Neural progenitor cell (in vitro differentiated cells): ENCODE data around the gene TUT1. TPM values are rescaled to one million over a fixed set of nuclear protein-coding genes. Genes with fewer than 3 reads are reported as not detected.
A peak's percentile ranks its signal among the peaks of the same experiment; 100 is the strongest.

Source experiments
- DNase-seq: peaks from one replicate; pipeline ENCODE4 v3.0.0-alpha.2; 2016; ENCODE audit warnings: low spot score
- H2AFZ ChIP-seq: fragments of 200-600 bp; sonication (generic); replicated peaks from 2 replicates; pipeline ENCODE4 v1.6.1; 2016; ENCODE audit warnings: antibody characterized with exemption
- H3F3A ChIP-seq: fragments of 200-600 bp; sonication (generic); 2 replicates; pipeline ENCODE4 v1.6.1; 2016; ENCODE audit warnings: antibody characterized with exemption, low read depth
- H3K27ac ChIP-seq: fragments of 200-600 bp; sonication (generic); 2 replicates; pipeline ENCODE4 v1.5.1; 2016; ENCODE audit warnings: mild to moderate bottlenecking
- H3K27me3 ChIP-seq: fragments of 200-600 bp; sonication (generic); 2 replicates; pipeline ENCODE4 v1.6.1; 2016; ENCODE audit warnings: mild to moderate bottlenecking, moderate library complexity
- H3K36me3 ChIP-seq: fragments of 200-600 bp; sonication (generic); 2 replicates; pipeline ENCODE4 v1.5.1; 2016
- H3K4me1 ChIP-seq: fragments of 200-600 bp; sonication (generic); 2 replicates; pipeline ENCODE4 v1.6.1; 2016; ENCODE audit warnings: mixed run types
- H3K4me2 ChIP-seq: fragments of 200-600 bp; sonication (generic); 2 replicates; pipeline ENCODE4 v1.6.1; 2016
- H3K4me3 ChIP-seq: fragments of 200-600 bp; sonication (generic); 2 replicates; pipeline ENCODE4 v1.5.1; 2016
- H3K79me2 ChIP-seq: fragments of 200-600 bp; sonication (generic); 2 replicates; pipeline ENCODE4 v1.6.1; 2016; ENCODE audit warnings: low read depth
- H3K9ac ChIP-seq: fragments of 200-600 bp; sonication (generic); 2 replicates; pipeline ENCODE4 v1.6.1; 2016
- H3K9me3 ChIP-seq: fragments of 200-600 bp; sonication (generic); 2 replicates; pipeline ENCODE4 v1.5.1; 2016; ENCODE audit warnings: low read depth
- H4K20me1 ChIP-seq: fragments of 200-600 bp; sonication (generic); 2 replicates; pipeline ENCODE4 v1.6.1; 2016; ENCODE audit warnings: low read depth
- H3K27ac Mint-ChIP-seq: 3 replicates; pipeline ENCODE4 v1.8.0; 2021; ENCODE audit warnings: mixed read lengths
- H3K27me3 Mint-ChIP-seq: 2 replicates; pipeline ENCODE4 v1.8.0; 2022; ENCODE audit warnings: low read depth, mild to moderate bottlenecking, inconsistent platforms, moderate library complexity, mixed read lengths; ENCODE audit not compliant: insufficient read depth
- H3K36me3 Mint-ChIP-seq: 3 replicates; pipeline ENCODE4 v1.8.0; 2021; ENCODE audit warnings: mixed read lengths
- H3K4me1 Mint-ChIP-seq: 3 replicates; pipeline ENCODE4 v1.8.0; 2021; ENCODE audit warnings: mixed read lengths
- H3K4me3 Mint-ChIP-seq: 3 replicates; pipeline ENCODE4 v1.8.0; 2021; ENCODE audit warnings: mild to moderate bottlenecking, moderate library complexity, mixed read lengths
- H3K9me3 Mint-ChIP-seq: 3 replicates; pipeline ENCODE4 v1.8.0; 2020; ENCODE audit warnings: mixed read lengths
- CTCF ChIP-seq: fragments of 200-600 bp; sonication (generic); IDR thresholded peaks from 2 replicates; pipeline ENCODE4 v1.5.1; 2017; ENCODE audit warnings: antibody characterized with exemption, mild to moderate bottlenecking
- EZH2 ChIP-seq: fragments of 200-600 bp; sonication (generic); IDR thresholded peaks from 2 replicates; pipeline ENCODE4 v1.6.1; 2017; ENCODE audit warnings: antibody characterized with exemption, mild to moderate bottlenecking, moderate library complexity
- EZH2phosphoT487 ChIP-seq: fragments of 200-600 bp; sonication (generic); IDR thresholded peaks from 2 replicates; pipeline ENCODE4 v1.6.1; 2017; ENCODE audit warnings: antibody characterized with exemption
- total RNA-seq: library from RNA; depleted of rRNA; stranded (reverse); fragments of >200 nt; gene quantifications from 2 replicates; pipeline ENCODE4 v1.2.3, GENCODE V29; 2015; ENCODE audit warnings: low replicate concordance

The TUT1 gene
- total RNA-seq, 1 donor from 2014 or later = 4.8 TPM

- no peak for DNase-seq
- no peaks in the 10 kb centered on the region for H3K79me2 ChIP-seq
- H3K4me3 Mint-ChIP-seq = no peak overlapping the region
Observed at GRCh38 chr11:62536301-62536957, 54.9 kb downstream of the TUT1 start.

GRCh38 chr11:62535802-62536201 lies 55.5 kb downstream of the TUT1 start:
- Histone ChIP-seq H3K27me3 (no peaks in the 10 kb centered on the region), H3K4me2 (no peak overlapping the region), H3K9ac (no peak overlapping the region), H3K27ac (no peak overlapping the region), H3K79me2 (no peaks in the 10 kb centered on the region), H3F3A (no peaks in the 10 kb centered on the region), H3K4me1 (peaks cover 4% of the 10 kb centered on the region), H3K36me3 (no peaks in the 10 kb centered on the region), H3K4me3 (no peak overlapping the region), H2AFZ (no peak overlapping the region), H4K20me1 (no peaks in the 10 kb centered on the region), H3K9me3 (no peaks in the 10 kb centered on the region)
- Mint-ChIP-seq H3K27me3 (peaks cover 13% of the 10 kb centered on the region), H3K27ac (no peak overlapping the region), H3K36me3 (peaks cover 31% of the 10 kb centered on the region), H3K4me3 (no peak overlapping the region), H3K9me3 (peaks cover 4% of the 10 kb centered on the region), H3K4me1 (peaks cover 24% of the 10 kb centered on the region)
- DNase-seq = no peak
- TF ChIP-seq EZH2phosphoT487 = no peak
- no peak for TF ChIP-seq EZH2
- TF ChIP-seq CTCF = no peak

More at GRCh38 chr11:62536301-62536957, 54.9 kb downstream of the TUT1 start:
- Histone ChIP-seq H3K9me3 (no peaks in the 10 kb centered on the region), H3K9ac (no peak overlapping the region), H3K4me1 (peaks cover 4% of the 10 kb centered on the region), H3K4me2 (no peak overlapping the region), H4K20me1 (no peaks in the 10 kb centered on the region), H3K4me3 (no peak overlapping the region), H2AFZ (no peak overlapping the region), H3K27ac (no peak overlapping the region), H3K27me3 (no peaks in the 10 kb centered on the region), H3F3A (no peaks in the 10 kb centered on the region), H3K36me3 (no peaks in the 10 kb centered on the region)
- TF ChIP-seq EZH2 = no peak
- TF ChIP-seq EZH2phosphoT487 = no peak
- TF ChIP-seq CTCF = no peak
- peaks cover 31% of the 10 kb centered on the region for H3K4me1 Mint-ChIP-seq
- H3K27ac Mint-ChIP-seq = peak overlapping the region; percentile 47
- peaks cover 26% of the 10 kb centered on the region for H3K36me3 Mint-ChIP-seq
- H3K9me3 Mint-ChIP-seq = peaks cover 4% of the 10 kb centered on the region
- peaks cover 13% of the 10 kb centered on the region for H3K27me3 Mint-ChIP-seq

- Histone ChIP-seq H3F3A (no peaks in the 10 kb centered on the region), H4K20me1 (no peaks in the 10 kb centered on the region), H3K27me3 (no peaks in the 10 kb centered on the region), H3K79me2 (no peaks in the 10 kb centered on the region), H3K9me3 (no peaks in the 10 kb centered on the region), H3K9ac (no peak overlapping the region), H3K36me3 (no peaks in the 10 kb centered on the region), H3K27ac (no peak overlapping the region), H3K4me3 (no peak overlapping the region), H2AFZ (no peak overlapping the region), H3K4me2 (no peak overlapping the region), H3K4me1 (peaks cover 4% of the 10 kb centered on the region)
- H3K27ac Mint-ChIP-seq = no peak overlapping the region
- H3K9me3 Mint-ChIP-seq = peaks cover 4% of the 10 kb centered on the region
- peaks cover 18% of the 10 kb centered on the region for H3K4me1 Mint-ChIP-seq
- no peak for DNase-seq
- no peak for TF ChIP-seq EZH2
- no peak for TF ChIP-seq EZH2phosphoT487
- no peak for TF ChIP-seq CTCF
- peaks cover 13% of the 10 kb centered on the region for H3K27me3 Mint-ChIP-seq
- H3K36me3 Mint-ChIP-seq = peaks cover 39% of the 10 kb centered on the region
- no peak overlapping the region for H3K4me3 Mint-ChIP-seq
Observed at GRCh38 chr11:62534779-62535545, 56.4 kb downstream of the TUT1 start.
